B cell (primary cell): Measurements from ENCODE around the gene HSPB8.

ENCODE experiments used
- EZH2 ChIP-seq: IDR thresholded peaks from 2 replicates; pipeline ENCODE4 v1.6.1; 2012; ENCODE audit warnings: borderline replicate concordance, low read depth, mild to moderate bottlenecking, moderate library complexity, low read length; ENCODE audit not compliant: insufficient read depth, poor library complexity, severe bottlenecking
- TF ChIP-seq, protein P1 (sequence below): fragments of 200-600 bp; IDR thresholded peaks from one replicate; pipeline ENCODE4 v1.8.0; 2022; ENCODE audit warnings: antibody characterized with exemption, mild to moderate bottlenecking

DNA sequence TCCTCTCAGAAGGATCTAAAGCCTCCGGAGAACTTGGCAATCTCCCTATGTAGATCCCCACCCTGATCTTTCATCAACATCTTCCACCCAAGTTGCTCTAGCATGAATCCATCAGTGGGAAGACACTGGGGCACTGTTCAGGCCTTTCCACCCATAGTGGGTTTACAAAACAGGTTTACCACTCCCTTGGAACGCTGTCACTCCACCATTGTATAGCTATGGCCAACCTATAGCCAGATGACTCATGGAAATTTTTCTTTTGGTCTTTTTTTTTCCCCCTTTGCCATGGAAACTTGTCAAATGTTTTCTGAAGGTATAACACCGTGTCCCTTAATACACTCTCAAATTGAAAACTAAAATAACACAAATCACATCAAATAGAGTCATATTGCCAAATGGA, 10.8 kb upstream of the HSPB8 start:
- TF ChIP-seq, protein P1, sequence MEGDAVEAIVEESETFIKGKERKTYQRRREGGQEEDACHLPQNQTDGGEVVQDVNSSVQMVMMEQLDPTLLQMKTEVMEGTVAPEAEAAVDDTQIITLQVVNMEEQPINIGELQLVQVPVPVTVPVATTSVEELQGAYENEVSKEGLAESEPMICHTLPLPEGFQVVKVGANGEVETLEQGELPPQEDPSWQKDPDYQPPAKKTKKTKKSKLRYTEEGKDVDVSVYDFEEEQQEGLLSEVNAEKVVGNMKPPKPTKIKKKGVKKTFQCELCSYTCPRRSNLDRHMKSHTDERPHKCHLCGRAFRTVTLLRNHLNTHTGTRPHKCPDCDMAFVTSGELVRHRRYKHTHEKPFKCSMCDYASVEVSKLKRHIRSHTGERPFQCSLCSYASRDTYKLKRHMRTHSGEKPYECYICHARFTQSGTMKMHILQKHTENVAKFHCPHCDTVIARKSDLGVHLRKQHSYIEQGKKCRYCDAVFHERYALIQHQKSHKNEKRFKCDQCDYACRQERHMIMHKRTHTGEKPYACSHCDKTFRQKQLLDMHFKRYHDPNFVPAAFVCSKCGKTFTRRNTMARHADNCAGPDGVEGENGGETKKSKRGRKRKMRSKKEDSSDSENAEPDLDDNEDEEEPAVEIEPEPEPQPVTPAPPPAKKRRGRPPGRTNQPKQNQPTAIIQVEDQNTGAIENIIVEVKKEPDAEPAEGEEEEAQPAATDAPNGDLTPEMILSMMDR = no peak
- TF ChIP-seq EZH2 = no peak
